HG03354 (cell line): ENCODE measurements around the gene TYMP.
A peak's percentile ranks its signal among the peaks of the same experiment; 100 is the strongest.

Experiments
- ATAC-seq: cut with Tn5 transposase; IDR thresholded peaks from one replicate; pipeline ENCODE4 v1.9.1; 2021; ENCODE audit warnings: mild to moderate bottlenecking; ENCODE audit not compliant: unreplicated experiment, poor library complexity, severe bottlenecking

TYMP gene, protein sequence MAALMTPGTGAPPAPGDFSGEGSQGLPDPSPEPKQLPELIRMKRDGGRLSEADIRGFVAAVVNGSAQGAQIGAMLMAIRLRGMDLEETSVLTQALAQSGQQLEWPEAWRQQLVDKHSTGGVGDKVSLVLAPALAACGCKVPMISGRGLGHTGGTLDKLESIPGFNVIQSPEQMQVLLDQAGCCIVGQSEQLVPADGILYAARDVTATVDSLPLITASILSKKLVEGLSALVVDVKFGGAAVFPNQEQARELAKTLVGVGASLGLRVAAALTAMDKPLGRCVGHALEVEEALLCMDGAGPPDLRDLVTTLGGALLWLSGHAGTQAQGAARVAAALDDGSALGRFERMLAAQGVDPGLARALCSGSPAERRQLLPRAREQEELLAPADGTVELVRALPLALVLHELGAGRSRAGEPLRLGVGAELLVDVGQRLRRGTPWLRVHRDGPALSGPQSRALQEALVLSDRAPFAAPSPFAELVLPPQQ

DNA sequence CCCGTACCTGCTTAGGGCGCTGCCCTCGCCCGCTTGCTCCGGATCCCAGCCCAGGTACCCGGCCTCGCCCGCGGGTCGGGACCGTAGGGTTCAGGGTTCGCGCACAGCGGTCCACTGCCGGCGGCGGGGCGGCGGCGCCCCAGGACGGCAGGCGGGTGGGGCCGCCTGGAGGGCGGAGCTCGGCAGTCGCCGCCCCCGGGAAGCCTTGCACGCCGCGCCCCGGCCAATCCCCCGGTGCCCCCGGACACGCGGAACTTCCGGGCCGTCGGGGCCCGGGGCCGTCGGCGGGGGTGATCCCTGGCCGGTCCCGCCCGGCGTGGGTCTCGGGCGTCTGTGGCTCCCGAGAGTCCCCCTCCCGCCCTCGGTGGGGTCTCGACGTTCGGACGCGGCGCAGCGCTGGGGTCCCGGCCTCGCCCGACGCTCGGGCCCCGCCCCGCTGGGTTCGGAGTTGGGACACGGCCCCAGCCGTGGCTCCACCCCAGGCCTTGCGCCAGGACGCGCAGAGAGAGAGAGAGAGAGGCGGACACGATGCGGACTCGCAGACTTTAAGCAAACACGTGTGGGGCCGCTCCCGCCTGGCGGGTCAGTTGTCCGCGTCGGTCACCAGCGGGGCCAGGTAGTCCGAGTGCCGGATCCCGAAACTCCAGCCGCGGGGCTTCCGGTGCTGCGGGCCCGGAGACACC lies at the start of gene TYMP:
TSS of gene TYMP (minus strand) at position 116 of the 683 bp plus-strand sequence. CDS start 303 bp downstream, outside the sequence.
- peak; percentile 25 for ATAC-seq

DNA sequence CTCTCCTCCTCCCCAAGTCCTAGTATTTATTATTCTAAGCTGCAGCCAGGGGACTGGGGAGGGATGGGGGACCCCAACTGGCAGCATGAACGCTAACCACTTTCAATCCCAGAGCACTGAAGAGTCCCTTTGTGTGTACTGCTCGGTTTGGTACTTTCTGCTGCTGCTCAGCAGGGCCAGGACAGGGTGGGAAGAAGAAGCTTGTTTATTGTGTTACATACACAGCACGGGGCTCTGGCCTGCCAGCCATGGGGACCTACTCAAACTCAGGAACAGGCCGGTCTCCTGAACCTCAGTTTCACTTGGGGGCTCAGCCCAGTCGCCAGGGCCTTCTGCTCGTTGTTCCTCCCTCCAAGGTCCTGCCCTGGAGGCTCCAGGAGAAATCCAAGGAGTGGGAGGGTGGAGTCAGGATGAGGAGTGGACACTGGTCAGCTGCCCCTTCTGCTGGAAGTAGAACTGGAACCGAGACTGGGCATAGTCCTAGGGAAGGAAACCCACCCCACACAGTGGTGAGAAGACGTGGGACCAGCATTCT lies 49.0 kb upstream of the TYMP start:
- no peak for ATAC-seq

DNA sequence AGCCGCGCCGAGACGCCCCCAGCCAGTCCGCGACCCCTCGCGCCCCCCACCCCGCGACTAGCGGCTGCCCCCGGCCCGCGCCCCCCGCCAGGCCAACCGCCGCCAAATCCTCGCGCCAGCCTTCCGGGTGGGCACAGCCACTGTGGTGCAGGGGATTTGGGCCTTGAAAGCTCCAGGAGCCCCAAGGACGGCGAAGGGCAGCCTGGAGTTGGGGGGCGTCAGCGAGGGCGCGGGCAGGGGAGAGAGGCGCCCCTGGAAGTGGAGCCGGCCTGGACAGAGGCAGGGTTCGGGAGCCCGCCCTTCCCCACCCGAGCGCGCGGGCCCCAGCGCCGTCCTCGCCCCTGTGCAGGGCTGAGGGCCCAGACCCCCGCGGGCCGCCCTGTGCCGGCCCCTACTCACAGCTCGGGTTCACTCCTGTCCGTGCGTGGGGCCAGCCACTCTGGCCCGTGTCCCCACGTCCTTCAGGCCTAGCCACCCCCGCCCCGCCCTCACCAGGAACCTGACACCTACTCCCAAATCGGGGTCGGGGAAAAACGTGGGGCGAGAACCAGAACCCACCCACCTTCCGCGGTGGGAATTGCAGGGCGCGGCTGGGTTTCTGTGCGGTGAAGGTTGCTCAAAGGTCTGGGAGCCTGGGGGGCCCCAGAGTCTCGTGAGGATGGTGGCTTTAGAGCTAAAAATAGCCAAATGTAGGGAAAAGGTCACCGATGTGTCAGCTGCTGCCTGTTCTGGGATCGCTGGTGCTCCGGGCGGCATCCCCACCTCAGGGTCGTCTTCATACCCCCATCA lies 48.4 kb upstream of the TYMP start, which contains the start of gene CPT1B:
TSS of gene CPT1B (minus strand) at position 441 of the 789 bp plus-strand sequence. CDS start 512 bp downstream, outside the sequence.
- ATAC-seq: no peak

DNA sequence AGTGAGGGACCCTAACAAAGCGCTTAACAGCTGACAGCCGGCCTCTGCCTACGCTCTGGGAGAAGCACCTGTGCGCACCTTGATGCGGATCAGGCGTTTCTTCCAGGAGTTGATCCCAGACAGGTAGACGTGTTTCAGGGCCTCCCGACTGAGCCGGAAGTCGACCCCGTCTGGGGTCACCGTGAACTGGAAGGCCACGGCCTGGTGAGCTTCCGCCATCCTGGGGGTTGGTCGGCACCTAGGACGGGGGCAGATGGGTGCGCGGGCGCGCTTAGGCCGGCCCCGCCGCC lies 47.8 kb upstream of the TYMP start:
- no peak for ATAC-seq

DNA sequence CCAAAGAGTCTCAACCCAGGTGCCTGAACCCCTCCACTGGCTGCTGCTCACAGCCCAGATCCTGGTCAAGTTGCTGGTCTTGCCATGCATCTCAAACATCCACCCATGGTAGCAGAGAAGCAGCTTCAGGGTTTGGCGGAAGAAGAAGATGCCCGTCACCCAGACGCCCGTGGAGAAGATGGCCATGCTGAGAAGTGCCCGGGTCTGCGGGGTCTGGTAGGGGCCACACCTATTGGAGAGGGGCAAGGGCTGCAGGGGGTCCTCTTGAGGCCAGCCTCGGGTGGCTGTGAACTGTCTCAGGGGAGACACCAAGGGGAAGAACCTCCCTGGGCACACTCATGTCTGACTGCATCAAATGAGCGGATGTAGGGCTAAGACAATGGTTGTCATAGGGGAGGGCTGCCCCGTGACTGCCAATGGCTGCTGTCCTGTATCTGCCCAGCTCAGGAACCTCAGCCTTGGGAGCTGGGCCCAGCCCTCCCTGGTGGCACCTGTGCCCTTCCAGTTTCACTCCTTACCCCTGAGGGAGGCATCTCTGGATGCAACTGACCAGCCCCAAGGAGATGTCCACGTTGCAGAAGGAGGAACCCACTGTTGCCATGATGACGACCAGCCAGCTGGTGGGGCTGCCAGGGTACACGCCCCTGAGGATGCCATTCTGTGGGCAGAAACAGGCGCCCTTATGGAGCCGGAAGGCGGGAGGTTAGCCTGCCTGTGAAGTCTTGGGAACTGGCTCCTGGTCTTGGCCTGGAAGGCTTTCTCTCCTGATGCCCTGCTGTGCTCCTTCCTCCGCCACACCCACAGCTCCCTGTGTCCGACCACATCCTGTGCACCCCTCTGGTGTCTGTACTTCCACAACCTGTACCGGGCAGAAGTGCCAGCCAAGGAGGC lies 47.2 kb upstream of the TYMP start:
- ATAC-seq: no peak

DNA sequence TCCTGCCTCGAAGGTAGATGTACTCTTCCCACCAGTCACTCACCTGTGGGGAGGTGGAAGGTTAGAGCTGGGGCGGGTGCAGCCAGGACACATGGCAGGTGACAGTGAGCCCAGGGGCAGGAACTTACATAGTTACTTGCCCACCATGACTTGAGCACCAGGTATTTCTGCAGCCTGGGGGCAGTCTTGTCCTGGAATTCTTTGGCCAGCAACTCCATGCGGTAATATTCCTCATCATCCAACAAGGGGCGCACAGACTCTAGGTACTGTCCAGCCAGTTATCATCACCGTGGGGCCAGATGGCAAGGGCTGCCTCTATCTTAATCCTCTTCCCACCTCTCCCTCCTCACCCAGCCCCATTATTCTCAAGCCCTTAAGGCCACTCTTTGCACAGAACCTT lies 46.3 kb upstream of the TYMP start:
- no peak for ATAC-seq

DNA sequence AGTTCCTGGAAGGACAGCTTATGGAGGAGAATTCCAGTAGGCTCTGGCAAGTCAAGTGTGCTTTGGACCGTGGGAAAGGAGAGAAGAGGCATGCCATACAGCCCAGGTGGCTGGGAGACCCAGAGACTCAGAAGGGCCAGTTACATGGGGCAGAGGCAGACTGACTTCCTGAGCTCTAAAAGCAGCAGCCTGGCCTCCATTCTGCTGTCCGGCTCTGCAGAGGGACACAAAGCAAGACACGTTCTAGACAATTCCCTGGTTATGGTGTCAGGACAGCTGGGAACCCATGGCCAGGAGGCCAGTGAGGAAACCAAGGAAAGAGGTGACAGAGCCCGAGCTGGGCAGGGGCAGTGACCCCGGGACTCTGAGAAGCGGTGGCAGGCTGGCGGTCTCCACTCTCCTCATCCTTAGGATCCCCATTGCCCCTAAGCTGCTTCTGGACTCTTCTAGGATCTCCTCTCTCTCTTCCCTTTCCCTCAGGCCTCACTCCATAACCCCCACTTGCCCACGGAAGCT lies 45.7 kb upstream of the TYMP start:
- no peak for ATAC-seq

DNA sequence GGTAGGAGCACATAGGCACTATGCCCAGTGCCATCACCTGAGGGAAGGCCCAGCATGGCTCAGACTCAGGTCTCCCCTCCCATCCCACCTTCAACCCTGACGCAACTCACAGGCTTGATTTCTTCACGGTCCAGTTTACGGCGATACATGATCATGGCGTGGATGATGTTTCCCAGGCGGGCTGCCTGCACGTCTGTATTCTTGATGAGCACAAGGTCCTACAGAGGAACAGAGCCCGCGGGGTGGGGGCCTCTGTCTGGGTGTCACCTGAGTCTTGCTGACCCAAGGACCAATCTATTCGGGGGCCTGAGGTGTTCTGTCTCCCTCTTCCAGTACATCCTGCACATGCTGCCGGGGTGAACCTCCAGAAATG lies 44.6 kb upstream of the TYMP start:
- no peak for ATAC-seq

DNA sequence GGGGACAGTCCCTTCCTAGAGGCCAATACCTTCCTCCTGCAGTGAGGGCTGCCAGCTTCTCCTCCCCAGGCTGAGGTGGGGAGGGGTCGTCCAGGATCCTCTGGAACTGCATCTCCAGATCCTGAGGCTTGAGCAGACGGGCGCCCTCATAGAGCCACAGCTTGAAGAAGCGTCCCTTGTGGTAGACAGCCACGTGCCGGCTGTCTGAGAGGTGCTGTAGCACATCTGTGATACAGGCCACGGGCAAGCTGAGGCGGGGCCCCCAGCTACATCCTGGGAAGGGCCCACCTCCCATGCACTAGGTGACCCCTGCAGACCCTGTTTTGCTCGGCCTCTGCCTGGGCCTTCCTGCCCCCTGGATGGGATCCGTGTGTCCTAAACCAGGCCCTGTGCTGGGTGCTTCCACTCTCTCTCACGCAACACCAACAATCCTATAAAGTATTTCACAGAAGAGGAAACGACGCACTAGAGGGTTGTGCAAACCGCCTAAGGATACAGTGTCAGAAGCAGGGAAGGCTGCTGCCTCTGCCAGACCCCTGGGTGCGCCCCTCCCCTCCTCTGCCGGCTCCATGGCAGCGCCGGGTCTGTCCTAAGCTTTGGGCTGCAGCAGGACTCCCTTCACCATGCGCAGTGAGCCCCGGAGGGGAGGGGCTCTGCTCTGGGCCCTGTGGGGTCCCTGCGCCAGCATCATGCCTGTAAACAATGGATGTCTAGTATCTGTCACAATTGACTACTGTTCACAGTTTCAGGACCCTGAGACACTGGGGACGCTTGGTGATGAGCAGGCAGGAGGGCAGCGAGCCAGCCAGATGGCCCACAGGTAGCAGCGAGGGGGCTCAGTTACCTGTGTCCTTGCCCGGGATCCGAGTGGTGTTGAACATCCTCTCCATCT lies 43.9 kb upstream of the TYMP start:
- ATAC-seq: no peak

DNA sequence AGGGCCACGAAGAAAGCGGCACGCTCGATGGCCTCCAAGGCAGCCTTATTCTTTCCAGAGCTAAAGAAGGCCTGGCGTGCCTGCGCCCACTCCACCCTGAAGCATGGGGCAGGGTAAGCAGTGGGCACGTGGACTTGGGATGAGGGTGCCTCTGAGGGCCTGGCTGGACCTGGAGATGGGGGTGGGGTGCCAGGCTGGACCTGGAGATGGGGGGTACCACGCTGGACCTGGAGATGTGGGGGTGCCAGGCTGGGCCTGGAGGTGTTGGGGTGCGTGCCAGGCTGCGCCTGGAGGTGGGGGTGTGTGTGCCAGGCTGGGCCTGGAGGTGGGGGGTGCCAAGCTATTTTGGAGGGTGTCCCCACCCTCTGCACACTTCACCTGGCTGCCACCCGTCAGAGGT lies 43.2 kb upstream of the TYMP start:
- ATAC-seq: no peak

DNA sequence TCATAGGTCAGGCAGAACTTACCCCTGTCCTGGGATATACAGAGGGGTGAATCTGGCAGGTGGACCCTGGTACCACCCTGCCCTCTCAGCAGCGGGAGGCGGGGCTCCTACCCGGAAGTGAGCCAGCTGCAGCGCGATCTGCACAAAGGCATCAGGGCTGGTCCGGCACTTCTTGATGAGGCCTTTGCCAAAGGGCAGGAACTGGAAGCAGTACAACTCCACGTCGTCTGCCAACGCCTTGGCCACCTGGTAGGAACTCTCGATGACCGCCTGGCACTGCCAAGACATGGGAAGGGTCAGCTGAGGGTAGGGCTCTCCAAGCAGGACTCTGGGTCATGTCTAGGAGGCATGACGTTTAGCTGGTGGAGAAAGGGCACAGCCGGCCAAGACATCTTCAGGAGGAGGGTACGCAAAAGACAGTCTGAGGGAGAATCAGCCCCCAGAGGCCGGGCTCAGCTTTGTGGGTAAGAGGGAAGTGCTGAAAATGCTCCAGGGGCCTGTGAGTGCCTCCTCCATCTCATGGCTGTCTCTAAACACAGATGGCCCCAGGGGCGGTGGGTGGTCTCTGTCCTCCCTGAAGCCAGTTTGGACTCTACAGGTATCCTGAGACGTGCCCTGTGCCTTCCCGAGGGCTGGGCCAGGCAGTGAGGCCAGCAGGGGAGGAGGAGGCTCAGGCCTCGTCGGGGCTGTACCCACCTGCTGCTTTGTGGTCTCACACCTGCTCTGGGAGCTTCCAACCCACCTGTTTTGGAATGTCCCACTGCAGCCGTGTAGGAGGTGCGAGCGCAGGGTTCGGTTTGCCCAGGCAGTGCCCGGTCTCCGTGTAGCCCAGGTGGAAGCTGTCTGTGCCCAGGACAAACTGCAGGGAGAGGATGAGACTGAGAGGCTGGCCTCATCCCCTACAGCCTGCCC lies 41.7 kb upstream of the TYMP start:
- ATAC-seq: no peak

DNA sequence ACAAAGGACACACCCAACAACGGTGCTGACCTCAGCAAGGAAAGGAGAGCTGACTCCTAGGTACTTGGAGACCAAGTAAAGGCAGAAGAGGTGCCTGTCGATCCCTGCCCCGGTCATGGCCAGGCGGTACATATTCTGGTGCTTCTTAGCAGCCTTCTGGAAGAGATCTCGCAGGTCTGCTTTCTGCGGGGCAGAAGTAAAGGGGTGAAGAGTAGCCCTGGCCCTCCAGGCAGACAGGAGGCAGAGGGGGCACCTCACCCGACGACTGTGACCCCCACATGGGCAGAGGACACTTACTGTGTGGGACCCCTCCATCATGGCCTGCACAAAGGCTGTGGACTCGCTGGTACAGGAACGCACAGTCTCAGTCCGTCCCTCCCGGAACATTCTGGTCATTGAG lies 41.0 kb upstream of the TYMP start:
- ATAC-seq: no peak

DNA sequence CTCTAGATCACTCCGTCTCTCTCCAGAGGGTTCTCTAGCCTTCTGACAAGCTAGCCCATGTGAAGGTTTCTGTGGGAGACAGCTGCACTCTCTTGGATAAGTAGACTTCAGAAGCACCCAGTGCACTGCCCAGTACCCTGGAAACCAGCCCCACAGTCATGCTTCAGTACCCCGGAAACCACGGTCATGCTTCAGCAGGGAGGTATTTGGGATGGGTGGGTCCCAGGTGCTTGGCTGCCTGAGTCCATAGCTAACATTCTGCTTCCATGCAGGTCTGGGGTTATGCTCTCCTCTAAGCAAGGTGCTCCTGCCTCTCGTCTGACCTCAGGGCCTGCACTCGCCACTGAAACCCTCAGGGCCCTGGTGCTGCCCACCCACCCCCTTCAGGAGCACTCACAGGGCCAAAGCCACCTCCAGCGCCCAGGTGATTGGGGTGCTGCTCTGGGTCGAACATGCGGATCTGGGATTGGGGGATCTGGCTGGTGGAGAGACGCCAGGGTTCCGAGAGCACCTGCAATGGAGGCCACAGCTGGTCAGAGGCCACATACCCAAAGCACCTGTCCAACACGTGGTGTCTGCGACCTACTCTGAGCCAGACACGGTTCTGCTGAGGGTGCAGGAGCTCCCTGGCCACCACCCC lies 40.2 kb upstream of the TYMP start:
- no peak for ATAC-seq

DNA sequence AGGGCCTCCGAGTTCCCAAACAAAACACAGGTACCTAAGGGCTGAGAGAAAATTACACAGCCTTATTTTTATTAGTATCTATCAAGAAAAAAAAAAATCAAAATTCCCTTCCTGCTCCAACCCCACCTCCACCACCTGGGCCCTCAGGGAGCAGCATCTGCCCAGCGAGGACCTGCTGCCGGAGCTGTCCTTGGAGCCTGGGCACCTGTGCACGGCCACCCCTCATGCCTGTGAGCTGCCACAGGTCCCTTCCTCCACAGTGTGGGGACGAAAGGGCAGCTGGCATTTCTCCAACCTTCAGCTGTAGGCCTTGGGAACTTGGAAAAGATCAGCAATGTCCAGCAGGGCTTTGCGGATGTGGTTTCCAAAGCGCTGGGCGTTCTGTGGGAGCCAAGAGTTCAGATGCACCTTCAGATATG lies 39.2 kb upstream of the TYMP start:
- ATAC-seq: no peak

DNA sequence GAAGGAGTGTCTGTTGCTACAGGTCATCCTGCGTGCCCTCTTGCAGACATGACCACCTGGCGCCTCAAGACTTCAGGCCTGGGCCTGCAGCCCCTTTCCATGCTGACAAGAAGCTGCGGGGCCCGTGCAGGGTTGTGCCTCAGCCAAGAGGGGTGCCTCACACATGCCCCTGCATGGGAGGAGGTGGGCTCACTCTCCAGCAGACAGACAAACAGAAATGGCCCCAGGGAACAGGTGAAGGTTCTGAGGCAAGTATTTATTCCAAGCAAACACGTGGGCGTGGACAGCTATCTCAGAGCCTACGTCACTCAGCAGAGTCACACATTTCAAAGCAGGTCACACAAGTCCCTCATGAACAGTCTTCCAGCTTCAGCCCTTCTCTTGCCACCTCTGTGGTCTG lies 38.8 kb upstream of the TYMP start:
- ATAC-seq: no peak

DNA sequence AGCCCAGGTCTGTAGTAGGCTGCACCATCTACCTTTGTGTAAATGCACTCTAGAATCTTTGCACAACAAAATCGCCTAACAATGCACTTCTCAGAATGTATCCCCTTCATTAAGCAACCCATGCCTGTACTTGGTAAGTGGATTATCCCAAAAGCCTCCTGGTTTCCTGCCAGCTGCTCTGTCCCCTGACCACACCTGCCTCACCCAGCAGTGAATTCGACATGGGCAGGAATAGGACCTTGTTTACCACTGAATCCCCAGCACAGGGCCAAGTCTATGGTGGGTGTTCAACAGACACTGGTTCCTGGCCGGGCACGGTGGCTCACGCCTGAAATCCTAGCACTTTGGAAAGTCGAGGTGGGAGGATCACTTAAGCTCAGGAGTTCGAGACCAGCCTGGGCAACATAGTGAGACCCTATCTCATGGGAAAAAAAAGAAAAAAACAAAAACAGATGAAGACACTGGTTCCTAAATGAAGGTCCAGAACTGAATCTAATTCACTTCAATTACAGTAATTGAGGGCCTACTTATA lies 38.0 kb upstream of the TYMP start:
- ATAC-seq: no peak
